Measurements from ENCODE around the gene DLGAP4.

DLGAP4 gene

GRCh38 chr20:36308353-36308752 lies 2.2 kb downstream of the DLGAP4 start:
- no peak for DNase-seq

- DNase-seq = no peak
Observed at GRCh38 chr20:36308986-36309385, 2.8 kb downstream of the DLGAP4 start.

GRCh38 chr20:36309643-36310042 lies 3.5 kb downstream of the DLGAP4 start:
- no peak for DNase-seq

GRCh38 chr20:36310215-36310981 lies 4.3 kb downstream of the DLGAP4 start:
- no peak for DNase-seq

- DNase-seq = no peak
Observed at GRCh38 chr20:36311141-36311853, 5.2 kb downstream of the DLGAP4 start.

GRCh38 chr20:36311854-36312723 lies 6.0 kb downstream of the DLGAP4 start:
- no peak for DNase-seq

GRCh38 chr20:36312724-36313441 lies 6.7 kb downstream of the DLGAP4 start:
- no peak for DNase-seq

- no peak for DNase-seq
Observed at GRCh38 chr20:36313476-36313875, 7.3 kb downstream of the DLGAP4 start.

GRCh38 chr20:36313926-36314325 lies 7.8 kb downstream of the DLGAP4 start:
- DNase-seq = no peak

GRCh38 chr20:36314734-36315544 lies 8.8 kb downstream of the DLGAP4 start:
- no peak for DNase-seq

- DNase-seq = no peak
Observed at GRCh38 chr20:36315545-36316351, 9.6 kb downstream of the DLGAP4 start.

- no peak for DNase-seq
Observed at GRCh38 chr20:36317675-36318074, 11.5 kb downstream of the DLGAP4 start.

- no peak for DNase-seq
Observed at GRCh38 chr20:36318166-36318565, 12.0 kb downstream of the DLGAP4 start.

- no peak for DNase-seq
Observed at GRCh38 chr20:36319356-36320260, 13.5 kb downstream of the DLGAP4 start.

GRCh38 chr20:36320261-36320897 lies 14.2 kb downstream of the DLGAP4 start:
- no peak for DNase-seq

GRCh38 chr20:36320898-36321695 lies 15.0 kb downstream of the DLGAP4 start:
- DNase-seq = no peak

GRCh38 chr20:36322131-36322530 lies 16.0 kb downstream of the DLGAP4 start:
- DNase-seq = no peak

- no peak for DNase-seq
Observed at GRCh38 chr20:36330091-36330490, 24.0 kb downstream of the DLGAP4 start.
